GM19099 (cell line): ENCODE measurements around the gene ARTN.
A peak's percentile ranks its signal among the peaks of the same experiment; 100 is the strongest.

Experiments used
- POLR2A ChIP-seq: IDR thresholded peaks from 3 replicates; pipeline ENCODE4 v1.6.1; 2011; ENCODE audit warnings: low read depth; ENCODE audit not compliant: insufficient read length; ENCODE audit errors: extremely low read depth

ARTN gene

DNA sequence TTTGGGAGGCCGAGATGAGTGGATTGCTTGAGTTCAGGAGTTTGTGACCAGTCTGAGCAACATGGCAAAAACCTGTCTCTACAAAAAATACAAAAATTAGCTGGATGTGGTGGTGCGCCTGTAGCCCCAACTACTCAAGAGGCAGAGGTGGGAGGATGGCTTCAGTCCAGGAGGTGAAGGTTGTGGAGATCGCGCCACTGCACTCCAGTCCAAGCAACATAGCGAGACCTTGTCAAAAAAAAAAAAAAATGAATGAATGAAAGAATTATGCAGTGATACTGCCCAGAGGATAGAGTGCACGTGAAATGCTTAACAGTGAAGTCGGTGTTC is 35.8 kb downstream of the ARTN start:
- no peak for TF ChIP-seq POLR2A

DNA sequence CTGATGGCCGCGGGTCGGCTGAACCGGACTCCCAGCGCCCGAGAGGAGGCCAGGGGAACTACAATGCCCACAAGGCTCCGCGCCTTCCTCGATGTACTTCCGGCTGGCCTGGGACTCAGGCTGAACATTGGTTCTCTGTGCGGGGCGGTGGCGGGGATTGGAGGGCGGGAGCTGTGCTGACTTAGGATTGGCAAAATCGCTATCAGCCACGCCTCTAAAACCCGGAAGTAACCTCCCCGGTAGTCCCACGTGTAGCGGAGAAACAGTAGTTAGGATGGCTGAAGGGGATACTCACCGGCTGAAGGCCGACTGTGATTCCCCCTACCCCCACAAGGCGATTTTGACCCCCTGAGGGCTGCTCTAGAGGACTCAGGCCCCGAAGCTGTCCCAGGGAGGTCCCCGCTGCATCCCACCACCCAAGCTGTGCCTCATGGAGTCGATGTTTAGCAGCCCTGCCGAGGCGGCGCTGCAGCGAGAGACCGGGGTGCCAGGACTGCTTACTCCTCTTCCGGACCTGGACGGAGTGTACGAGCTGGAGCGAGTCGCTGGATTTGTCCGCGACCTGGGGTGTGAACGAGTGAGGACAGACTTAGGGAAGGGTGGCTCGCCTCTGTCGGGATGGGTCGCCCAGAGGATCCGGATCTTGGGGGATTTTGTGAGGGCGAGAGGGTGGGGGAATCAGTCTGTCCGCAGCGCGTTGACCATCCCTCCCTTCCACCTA is 36.3 kb downstream of the ARTN start, which contains the start of gene DPH2:
Gene DPH2, plus strand, starts transcription at position 265 of the 721 bp plus-strand sequence. Its CDS starts 166 bp downstream, at position 431.
- peak; percentile 66 for TF ChIP-seq POLR2A

DNA sequence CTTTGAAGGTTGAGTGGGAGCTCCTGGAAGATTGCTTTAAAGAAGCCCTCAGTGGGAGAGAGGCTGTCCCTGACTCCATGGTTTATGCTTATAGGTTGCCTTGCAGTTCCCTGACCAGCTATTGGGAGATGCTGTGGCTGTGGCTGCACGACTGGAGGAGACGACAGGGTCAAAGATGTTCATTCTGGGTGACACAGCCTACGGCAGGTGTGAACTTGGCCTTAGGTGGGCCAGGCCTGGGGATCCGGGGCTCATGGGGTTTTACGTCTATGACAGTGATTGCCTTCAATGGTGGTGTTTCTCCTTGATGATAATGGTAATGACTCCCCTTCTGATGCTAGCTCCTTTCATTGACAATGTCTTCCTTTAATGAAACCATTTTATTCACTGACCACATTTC is 36.9 kb downstream of the ARTN start:
- no peak for TF ChIP-seq POLR2A

DNA sequence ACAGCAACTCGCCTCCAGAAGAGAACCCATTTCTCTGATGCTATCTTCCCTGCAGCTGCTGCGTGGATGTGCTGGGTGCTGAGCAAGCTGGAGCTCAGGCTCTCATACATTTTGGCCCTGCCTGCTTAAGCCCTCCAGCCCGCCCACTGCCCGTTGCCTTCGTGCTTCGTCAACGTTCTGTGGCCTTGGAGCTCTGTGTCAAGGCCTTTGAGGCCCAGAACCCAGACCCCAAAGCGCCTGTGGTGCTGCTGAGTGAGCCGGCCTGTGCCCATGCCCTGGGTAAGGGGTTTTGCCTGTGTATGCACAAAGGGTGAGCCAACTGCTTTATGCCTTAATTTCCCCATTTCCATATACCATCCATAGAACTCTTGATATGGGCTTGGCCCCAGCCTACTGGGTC is 37.3 kb downstream of the ARTN start:
- TF ChIP-seq POLR2A = no peak

DNA sequence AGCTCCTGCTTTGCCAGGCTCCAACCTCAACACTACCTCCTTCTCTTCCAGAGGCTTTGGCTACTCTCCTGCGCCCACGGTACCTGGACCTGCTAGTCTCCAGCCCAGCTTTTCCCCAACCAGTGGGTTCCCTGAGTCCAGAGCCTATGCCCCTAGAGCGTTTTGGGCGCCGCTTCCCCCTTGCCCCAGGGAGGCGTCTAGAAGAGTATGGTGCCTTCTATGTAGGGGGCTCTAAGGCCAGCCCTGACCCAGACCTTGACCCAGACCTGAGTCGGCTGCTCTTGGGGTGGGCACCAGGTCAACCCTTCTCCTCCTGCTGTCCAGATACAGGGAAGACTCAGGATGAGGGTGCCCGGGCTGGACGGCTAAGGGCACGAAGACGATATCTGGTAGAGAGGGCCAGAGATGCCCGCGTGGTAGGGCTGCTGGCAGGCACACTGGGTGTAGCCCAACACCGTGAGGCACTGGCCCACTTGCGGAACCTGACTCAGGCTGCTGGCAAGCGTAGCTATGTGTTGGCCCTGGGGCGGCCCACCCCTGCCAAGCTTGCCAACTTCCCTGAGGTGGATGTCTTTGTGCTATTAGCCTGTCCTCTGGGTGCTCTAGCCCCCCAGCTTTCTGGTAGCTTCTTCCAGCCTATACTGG is 37.9 kb downstream of the ARTN start:
- TF ChIP-seq POLR2A = no peak

DNA sequence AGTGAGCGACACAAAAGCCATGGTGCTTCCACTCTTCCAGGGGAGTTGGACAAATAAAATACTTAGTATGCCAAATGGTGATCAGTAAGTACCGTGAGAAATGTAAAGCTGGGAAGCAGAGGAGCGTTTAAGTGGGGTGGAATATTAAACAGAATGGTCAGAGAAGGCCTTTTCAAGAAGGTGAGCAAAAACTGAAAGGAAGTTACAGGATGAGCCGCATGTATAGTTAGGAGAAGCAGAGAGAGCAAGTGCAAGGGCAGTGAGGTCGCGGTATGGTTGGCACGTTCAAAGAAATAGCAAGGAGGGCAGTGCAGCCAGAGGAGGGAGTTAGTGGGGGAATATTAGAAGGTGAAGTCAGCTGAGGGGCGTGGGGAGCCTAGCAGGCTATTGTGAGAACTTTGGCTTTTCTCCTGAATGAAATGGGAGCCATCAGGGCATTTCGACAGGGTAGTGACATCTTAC is 40.4 kb downstream of the ARTN start:
- TF ChIP-seq POLR2A = no peak

DNA sequence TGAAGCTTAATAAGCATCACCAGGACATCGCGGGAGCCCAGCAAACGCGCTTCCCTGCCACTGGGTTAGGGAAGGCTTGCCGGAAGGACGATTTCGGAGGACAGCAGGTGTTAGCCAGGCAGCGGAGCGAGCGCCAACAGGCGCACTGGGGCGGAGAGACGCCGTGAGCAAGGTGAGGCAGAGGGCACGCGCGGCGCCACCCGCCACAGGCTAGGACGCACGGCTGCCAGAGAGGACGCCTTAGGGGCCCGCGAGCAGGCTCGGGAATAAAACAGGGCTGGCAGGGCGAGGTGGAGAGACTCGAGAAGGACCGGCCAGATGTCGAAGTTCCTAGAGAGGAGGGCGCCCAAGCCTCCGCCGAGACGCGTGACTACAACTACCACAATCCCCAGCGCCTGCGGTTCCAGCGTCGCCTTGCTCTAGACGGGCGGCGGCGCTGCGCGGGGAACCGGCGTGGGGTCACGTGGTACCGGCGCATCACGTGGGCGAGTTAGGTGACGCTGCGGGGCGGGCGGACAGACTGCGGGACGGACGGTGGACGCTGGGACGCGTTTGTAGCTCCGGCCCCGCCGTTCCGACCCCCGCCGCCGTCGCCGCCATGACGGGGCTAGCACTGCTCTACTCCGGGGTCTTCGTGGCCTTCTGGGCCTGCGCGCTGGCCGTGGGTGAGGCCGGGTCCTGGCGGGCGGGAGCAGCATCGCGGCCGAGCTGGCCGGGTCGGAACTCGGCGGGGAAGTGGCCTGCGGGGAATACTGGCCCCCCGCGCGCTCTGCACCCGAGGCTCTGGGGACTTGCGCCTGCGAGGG is 41.0 kb downstream of the ARTN start, which contains the start of gene ATP6V0B:
Gene ATP6V0B, plus strand, starts transcription at position 518 of the 806 bp plus-strand sequence. Its CDS starts 81 bp downstream, at position 599.
- peak; percentile 84 for TF ChIP-seq POLR2A

DNA sequence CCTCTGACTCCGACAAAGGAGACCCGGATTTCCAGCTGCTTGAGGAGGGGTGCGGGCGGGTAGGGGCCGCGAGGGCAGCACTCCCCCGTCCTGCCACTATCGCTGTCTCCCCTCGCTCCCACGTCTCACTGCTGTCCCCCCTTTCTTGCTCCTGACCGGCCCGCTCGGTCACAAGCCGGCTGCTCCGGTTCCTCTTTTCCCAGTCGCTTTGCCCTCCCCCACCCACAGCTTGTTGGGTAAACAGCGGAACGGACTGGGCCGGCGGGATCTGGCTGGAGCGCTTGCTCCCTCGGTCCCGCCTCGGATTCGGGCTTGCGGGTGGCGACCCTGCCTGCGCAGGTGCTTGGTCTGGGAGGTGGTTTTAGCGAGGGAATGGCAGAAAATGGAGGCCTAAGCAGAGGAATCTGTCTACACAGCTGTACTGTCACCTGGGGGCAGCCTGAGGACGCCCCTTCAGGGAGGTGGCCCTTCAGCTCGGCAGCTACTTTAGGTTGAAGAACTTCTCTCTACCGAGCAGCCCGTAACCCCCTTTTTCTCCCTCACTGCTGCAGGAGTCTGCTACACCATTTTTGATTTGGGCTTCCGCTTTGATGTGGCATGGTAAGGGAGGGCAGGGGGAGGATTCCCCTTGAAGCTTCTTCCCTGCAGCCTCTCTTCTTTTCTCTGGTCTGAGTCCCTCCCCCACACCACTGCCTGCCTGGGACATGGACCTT is 41.8 kb downstream of the ARTN start:
- TF ChIP-seq POLR2A = no peak

DNA sequence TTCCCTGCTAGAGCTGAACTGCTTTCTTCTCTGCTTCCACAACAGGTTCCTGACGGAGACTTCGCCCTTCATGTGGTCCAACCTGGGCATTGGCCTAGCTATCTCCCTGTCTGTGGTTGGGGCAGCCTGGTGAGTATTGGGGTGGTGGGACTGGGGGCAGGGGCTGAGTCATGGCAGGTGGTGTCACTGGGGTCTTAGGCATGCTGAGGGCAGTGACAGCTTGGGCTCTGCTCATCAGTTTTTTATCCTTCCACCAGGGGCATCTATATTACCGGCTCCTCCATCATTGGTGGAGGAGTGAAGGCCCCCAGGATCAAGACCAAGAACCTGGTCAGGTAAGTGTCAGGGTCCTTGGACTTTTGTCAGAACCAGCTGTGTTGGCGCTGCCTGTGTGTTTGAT is 42.4 kb downstream of the ARTN start:
- TF ChIP-seq POLR2A = no peak

DNA sequence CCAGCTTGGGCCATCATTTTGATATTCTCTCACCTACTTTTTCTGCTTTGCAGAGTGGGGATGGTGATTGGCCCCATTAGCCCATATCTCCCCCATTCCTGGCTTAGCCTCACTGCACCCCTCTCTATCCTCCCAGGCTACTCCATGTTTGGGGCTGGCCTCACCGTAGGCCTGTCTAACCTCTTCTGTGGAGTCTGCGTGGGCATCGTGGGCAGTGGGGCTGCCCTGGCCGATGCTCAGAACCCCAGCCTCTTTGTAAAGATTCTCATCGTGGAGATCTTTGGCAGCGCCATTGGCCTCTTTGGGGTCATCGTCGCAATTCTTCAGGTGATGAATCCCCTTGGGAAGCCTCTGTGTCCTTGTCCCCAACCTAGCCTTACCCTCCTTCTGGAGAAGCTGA is 43.3 kb downstream of the ARTN start:
- TF ChIP-seq POLR2A = no peak

DNA sequence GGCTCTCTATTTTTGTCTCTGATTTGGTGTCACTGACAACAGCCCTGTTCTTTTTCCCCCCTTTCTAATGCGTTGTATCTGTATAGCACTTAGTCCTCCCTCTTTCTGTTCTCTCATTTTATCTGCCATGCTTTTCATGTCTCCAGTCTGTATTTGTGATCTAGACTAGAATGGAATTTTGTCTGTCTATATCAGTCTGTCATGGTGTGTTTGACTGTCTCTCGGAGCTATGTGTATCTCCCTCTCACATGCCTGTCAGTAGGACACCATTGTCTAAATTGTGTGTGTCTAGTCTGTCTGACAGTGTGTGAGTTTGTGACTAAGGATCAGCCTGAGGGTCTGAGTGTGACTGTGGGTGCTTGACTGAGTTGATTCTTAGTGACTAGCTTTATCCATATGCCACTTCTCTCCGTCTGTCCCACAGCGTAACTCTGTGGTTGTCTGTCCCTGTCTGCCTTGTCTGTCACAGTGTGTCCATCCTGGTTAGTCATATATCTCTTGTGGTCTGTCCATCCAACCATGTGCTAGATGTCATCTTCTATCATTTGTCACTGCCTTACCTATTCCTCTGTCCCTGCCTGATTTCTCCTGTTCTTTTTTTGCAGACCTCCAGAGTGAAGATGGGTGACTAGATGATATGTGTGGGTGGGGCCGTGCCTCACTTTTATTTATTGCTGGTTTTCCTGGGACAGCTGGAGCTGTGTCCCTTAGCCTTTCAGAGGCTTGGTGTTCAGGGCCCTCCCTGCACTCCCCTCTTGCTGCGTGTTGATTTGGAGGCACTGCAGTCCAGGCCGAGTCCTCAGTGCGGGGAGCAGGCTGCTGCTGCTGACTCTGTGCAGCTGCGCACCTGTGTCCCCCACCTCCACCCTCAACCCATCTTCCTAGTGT is 44.0 kb downstream of the ARTN start:
- no peak for TF ChIP-seq POLR2A

DNA sequence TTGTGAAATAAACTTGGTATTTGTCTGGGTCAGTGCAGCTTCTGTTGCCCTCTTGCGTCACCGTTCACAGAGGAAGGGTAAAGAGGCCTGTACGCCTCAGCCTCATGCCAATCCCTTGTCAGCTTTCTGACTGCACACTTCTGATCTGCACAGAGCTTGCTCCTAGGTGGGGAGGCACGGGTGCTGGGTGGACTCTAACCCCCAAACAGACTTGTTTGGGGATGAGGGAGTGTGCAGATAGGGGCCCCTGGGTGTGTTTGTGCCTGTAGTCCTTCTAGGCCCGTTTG is 44.6 kb downstream of the ARTN start:
- TF ChIP-seq POLR2A = no peak

DNA sequence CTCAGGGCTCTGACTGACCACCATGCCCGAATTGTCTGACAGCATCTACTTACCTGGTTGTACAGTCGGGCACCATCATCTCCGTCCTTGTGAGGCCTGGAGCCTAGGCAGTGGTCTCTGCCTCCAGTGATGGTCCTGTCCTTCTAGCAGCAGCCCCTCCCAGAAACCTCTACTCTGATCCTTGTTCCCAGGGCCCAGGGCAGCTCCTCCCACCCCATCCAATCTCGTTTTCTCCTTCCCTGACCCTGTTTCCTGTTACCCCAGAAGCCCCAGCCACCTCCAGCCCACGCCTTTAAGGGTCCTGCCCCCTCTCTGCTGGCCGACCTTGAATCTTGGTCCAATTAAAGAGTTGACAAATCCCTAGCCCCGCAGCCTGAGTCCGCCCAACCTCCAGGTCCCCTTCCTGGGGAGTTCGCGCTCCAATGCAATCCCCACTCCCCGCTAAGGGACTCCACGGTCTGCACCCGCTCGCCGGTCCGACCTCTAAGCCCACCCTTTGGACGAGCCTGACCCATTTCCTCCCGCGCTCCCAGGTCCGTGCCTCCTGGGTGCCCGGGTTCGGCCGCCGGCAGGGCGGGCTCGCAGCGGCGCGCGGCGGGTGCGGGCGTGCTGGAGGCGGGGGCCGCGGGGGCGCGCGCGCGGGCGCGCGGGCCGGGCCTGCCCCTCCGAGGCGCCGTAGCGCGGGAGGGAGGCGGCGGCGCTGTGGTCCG is 45.1 kb downstream of the ARTN start, which contains the start of gene B4GALT2:
Gene B4GALT2, plus strand, starts transcription at position 660 of the 710 bp plus-strand sequence. CDS start 1,951 bp downstream, outside the sequence.
- peak; percentile 15 for TF ChIP-seq POLR2A

DNA sequence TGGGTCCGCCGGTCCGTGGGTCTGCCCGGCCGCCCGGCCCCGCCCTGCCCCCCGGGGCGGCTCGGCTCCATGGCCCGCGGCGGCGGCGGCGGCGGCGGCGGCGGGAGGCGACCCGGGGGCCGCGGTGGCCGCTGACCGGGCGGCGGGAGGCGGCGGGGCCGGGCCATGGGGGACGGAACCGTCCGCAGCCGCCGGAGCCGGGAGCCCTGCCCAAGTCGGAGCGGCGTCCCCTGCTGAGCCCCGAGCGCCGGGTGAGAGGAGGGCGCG is 45.6 kb downstream of the ARTN start:
- TF ChIP-seq POLR2A = no peak
